Fibroblast of lung (primary cell): Measurements from ENCODE around the gene CFAP97D1. TPM values are rescaled to one million over a fixed set of nuclear protein-coding genes. Genes with fewer than 3 reads are reported as not detected.

Experiments used
- DNase-seq, 2 donors: peaks; one replicate each; pipeline versions ENCODE4 v3.0.0 to v3.0.0-alpha.2; 2010; ENCODE audit warnings: low read depth in 2 of 2
- H2AFZ ChIP-seq: 2 replicates; pipeline ENCODE4 v1.5.1; 2012; ENCODE audit warnings: low read length, control low read depth, inconsistent platforms
- H3K27ac ChIP-seq: 2 replicates; pipeline ENCODE4 v1.5.1; 2011; ENCODE audit warnings: low read length, control low read depth; ENCODE audit not compliant: insufficient read depth
- H3K27me3 ChIP-seq: 2 replicates; pipeline ENCODE4 v1.5.1; 2011; ENCODE audit warnings: mild to moderate bottlenecking, low read length; ENCODE audit not compliant: control insufficient read depth, insufficient read depth
- H3K36me3 ChIP-seq: 2 replicates; pipeline ENCODE4 v1.5.1; 2011; ENCODE audit warnings: low read length; ENCODE audit not compliant: control insufficient read depth, insufficient read depth
- H3K4me1 ChIP-seq: 2 replicates; pipeline ENCODE4 v1.5.1; 2011; ENCODE audit warnings: low read length; ENCODE audit not compliant: control insufficient read depth, insufficient read depth; ENCODE audit errors: extremely low read depth
- H3K4me2 ChIP-seq: 2 replicates; pipeline ENCODE4 v1.5.1; 2011; ENCODE audit warnings: low read length, control low read depth; ENCODE audit not compliant: insufficient read depth; ENCODE audit errors: extremely low read depth
- H3K4me3 ChIP-seq, 4 experiments: fragments of 200-600 bp in 1 of 4; sonication (generic) in 1 of 4; replicated peaks in 1 of 4; 2 replicates each; pipeline ENCODE4 v1.5.1; 2011 to 2016; ENCODE audit warnings: low read length in 4 of 4, low read depth in 3 of 4, mild to moderate bottlenecking in 3 of 4, control low read depth in 2 of 4, inconsistent platforms in 1 of 4, mixed read lengths in 1 of 4; ENCODE audit not compliant: insufficient read depth in 1 of 4; ENCODE audit errors: control extremely low read depth in 1 of 4
- H3K79me2 ChIP-seq: 2 replicates; pipeline ENCODE4 v1.5.1; 2012; ENCODE audit warnings: mild to moderate bottlenecking, low read length, inconsistent platforms; ENCODE audit not compliant: control insufficient read depth, insufficient read depth
- H3K9ac ChIP-seq: 2 replicates; pipeline ENCODE4 v1.5.1; 2011; ENCODE audit warnings: mild to moderate bottlenecking, low read length, control low read depth; ENCODE audit not compliant: insufficient read depth
- H3K9me3 ChIP-seq: 2 replicates; pipeline ENCODE4 v1.5.1; 2012; ENCODE audit warnings: low read depth, low read length; ENCODE audit not compliant: control insufficient read depth, insufficient read depth
- H4K20me1 ChIP-seq: 2 replicates; pipeline ENCODE4 v1.5.1; 2011; ENCODE audit warnings: low read length; ENCODE audit not compliant: control insufficient read depth, insufficient read depth; ENCODE audit errors: extremely low read depth
- CTCF ChIP-seq, 2 donors: IDR thresholded peaks in 1 of 2; conservative IDR thresholded peaks in 1 of 2; 1 replicate in 1 of 2; 2 replicates in 1 of 2; pipeline ENCODE4 v1.5.1; 2011 to 2012; ENCODE audit warnings: low read length in 2 of 2, control low read depth in 1 of 2, inconsistent platforms in 1 of 2, low read depth in 1 of 2, mild to moderate bottlenecking in 1 of 2
- EZH2 ChIP-seq: IDR thresholded peaks from 2 replicates; pipeline ENCODE4 v1.5.1; 2012; ENCODE audit warnings: low read length, control low read depth, mild to moderate bottlenecking; ENCODE audit errors: missing control alignments
- polyA plus RNA-seq, 2 donors: library from polyadenylated mRNA; depleted of rRNA in 1 of 2; stranded (reverse) in 1 of 2; unstranded in 1 of 2; fragments of >200 nt; gene quantifications; 2 replicates each; pipeline ENCODE4 v1.2.1, GENCODE V29; 2011 to 2012; ENCODE audit warnings: missing spikeins in 1 of 2
- total RNA-seq: library from RNA; depleted of rRNA; stranded (reverse); fragments of >200 nt; gene quantifications from 2 replicates; pipeline ENCODE4 v1.2.1, GENCODE V29; 2014

Gene CFAP97D1
- total and polyA plus RNA-seq, 2 donors (not counting 1 experiment from before 2014, with no cell fraction given) = under 0.01 to 0.02 TPM

DNA sequence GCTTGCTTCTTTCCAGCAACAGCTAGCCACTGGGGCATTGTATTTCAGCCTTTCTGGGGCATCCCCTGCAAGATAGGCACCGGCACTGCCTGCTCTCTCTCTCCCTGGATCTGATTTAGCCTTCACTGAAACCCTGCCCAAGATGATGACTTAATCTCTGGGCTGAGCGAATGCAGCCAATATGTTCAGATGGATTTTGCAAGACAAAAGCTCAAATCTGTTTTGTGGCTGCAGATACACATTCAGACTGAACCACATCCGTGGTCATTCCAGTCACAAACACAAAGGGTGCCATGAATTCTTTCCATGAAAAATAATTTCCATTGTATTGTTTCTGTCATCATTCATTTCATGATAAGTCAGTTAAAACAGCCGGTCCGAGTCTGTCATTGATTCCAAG, 45.9 kb upstream of the CFAP97D1 start:
- Histone ChIP-seq H3K27me3 (no peaks in the 10 kb centered on the region), H3K4me3 (no peak overlapping the region), H3K4me1 (peaks cover 2% of the 10 kb centered on the region), H3K79me2 (no peaks in the 10 kb centered on the region), H2AFZ (no peak overlapping the region), H4K20me1 (no peaks in the 10 kb centered on the region), H3K4me2 (no peak overlapping the region), H3K9me3 (no peaks in the 10 kb centered on the region), H3K36me3 (no peaks in the 10 kb centered on the region), H3K27ac (no peak overlapping the region), H3K9ac (no peak overlapping the region)
- DNase-seq = peak; percentile 45 to 96
- TF ChIP-seq EZH2 = no peak
- TF ChIP-seq CTCF (conservative IDR thresholded peaks at IDR 0.05 in 1 of 2, IDR thresholded peaks at IDR 0.05 in 1 of 2; ENCODE audit: low read depth in 1 of 2, low read length in 2 of 2) = no peak

GRCh38 chr17:43736389-43736788, 43.8 kb upstream of the CFAP97D1 start:
- Histone ChIP-seq H3K4me1 (peaks cover 2% of the 10 kb centered on the region), H3K9ac (no peak overlapping the region), H3K27ac (no peak overlapping the region), H2AFZ (no peak overlapping the region), H3K79me2 (no peaks in the 10 kb centered on the region), H3K9me3 (no peaks in the 10 kb centered on the region), H3K4me3 (no peak overlapping the region), H3K27me3 (no peaks in the 10 kb centered on the region), H3K4me2 (no peak overlapping the region), H3K36me3 (no peaks in the 10 kb centered on the region), H4K20me1 (no peaks in the 10 kb centered on the region)
- DNase-seq = no peak
- no peak for TF ChIP-seq EZH2
- TF ChIP-seq CTCF (conservative IDR thresholded peaks at IDR 0.05 in 1 of 2, IDR thresholded peaks at IDR 0.05 in 1 of 2; ENCODE audit: low read depth in 1 of 2, low read length in 2 of 2) = no peak

GRCh38 chr17:43737722-43738121, 42.5 kb upstream of the CFAP97D1 start:
- DNase-seq = no peak
- H3K9me3 ChIP-seq = no peaks in the 10 kb centered on the region
- peaks cover 2% of the 10 kb centered on the region for H3K4me1 ChIP-seq
- no peak overlapping the region for H3K27ac ChIP-seq
- no peaks in the 10 kb centered on the region for H3K79me2 ChIP-seq
- H3K4me3 ChIP-seq = no peak overlapping the region
- H4K20me1 ChIP-seq = no peaks in the 10 kb centered on the region
- H2AFZ ChIP-seq = no peak overlapping the region
- H3K4me2 ChIP-seq = no peak overlapping the region
- no peaks in the 10 kb centered on the region for H3K27me3 ChIP-seq
- no peaks in the 10 kb centered on the region for H3K36me3 ChIP-seq
- no peak overlapping the region for H3K9ac ChIP-seq
- no peak for TF ChIP-seq CTCF (conservative IDR thresholded peaks at IDR 0.05 in 1 of 2, IDR thresholded peaks at IDR 0.05 in 1 of 2; ENCODE audit: low read depth in 1 of 2, low read length in 2 of 2)
- TF ChIP-seq EZH2 = no peak
